HG03064 (cell line): ENCODE data around the gene ZNF726.
"Not testable (repeated sequence)": the region's sequence is repeated elsewhere in the genome, so short reads cannot be mapped to it uniquely, and the experiment has no call there.

Experiments
- ATAC-seq: cut with Tn5 transposase; IDR thresholded peaks from one replicate; pipeline ENCODE4 v1.9.1; 2021; ENCODE audit warnings: low read depth; ENCODE audit not compliant: unreplicated experiment

ZNF726 gene

DNA sequence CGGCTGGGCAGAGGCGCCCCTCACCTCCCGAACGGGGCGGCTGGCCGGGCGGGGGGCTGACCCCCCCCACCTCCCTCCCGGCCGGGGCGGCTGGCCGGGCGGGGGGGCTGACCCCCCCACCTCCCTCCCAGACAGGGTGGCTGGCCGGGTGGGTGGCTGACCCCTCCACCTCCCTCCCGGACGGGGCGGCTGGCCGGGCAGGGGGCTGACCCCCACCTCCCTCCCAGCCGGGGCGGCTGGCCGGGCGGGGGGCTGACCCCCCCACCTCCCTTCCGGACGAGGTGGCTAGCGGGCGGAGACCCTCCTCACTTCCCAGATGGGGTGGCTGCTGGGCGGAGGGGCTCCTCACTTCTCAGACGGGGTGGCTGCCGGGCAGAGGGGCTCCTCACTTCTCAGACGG, 22.3 kb downstream of the ZNF726 start:
- ATAC-seq: not testable (repeated sequence)

DNA sequence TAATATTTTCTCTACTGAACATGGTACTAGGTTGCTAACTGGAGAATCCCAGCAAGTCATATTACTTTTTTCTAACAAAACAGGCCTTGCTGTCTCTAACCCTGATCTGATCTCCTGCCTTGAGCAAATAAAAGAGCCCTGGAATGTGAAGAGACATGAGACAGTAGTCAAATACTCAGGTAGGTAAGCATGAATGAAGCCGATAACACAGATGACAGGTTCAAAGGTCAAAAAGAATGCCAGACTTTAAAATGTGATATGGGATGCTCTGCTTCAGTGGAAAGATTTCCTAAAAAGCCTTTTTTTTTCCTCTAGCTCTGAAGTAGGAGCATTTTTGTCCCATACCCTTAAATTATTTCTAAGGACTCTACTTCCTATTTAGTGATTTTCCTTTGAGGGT, 28.7 kb downstream of the ZNF726 start:
- ATAC-seq: no peak

DNA sequence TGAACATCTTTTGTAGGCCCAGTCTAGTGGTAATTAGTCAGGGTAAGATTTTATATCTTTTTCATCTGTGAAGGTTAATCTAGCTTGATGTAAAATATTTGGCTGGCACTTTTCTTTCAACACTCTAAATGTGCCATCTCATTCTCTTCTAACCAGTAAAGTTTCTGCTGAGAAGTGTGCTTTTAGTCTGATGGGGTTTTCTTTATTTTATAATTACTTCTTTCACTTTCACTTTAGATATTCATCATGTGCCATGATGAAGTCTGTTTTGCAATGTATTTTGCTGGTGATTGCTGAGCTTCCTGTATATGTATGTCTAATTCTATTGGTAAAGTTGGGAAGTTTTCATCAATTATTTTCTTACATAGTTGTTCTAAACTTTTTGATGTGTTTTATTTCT, 31.9 kb downstream of the ZNF726 start:
- no peak for ATAC-seq

DNA sequence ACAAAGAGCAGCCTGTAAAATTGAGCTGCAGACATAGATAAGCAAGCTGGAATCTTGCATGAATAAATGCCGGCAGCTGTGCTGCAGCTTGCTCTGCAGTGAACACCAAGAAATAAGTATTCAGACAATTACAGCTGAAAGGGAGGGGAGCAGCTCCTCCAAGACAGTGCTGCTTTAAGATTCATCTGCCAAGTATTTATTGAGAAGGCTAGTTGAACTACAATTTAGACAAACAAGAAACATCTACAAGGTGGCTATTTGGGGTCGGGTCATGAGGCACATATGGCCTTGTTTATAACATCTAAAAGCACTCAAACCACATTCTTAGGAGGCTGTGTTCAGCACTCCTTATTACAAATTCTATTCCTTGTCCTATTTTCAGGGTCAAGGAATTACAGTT, 34.9 kb downstream of the ZNF726 start:
- ATAC-seq: no peak

DNA sequence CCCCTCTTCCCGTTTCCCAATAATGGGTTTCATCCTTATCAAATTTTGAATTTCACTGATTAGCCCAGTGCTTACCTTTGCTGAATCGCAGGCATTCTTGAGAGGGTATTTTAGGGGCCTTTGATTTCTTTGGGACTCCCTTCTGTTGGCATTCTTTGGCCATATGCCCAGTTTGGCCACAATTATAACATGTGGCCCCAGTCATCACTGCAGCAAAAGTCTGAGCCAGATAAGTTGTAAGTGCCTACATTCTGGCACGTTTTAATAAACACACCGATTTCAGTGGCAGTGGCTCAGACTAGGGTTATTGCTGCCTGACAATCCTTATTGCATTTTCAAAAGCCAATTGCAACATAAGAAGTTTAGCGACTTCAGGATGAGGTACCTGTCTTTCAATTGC, 41.4 kb downstream of the ZNF726 start:
- ATAC-seq: no peak

DNA sequence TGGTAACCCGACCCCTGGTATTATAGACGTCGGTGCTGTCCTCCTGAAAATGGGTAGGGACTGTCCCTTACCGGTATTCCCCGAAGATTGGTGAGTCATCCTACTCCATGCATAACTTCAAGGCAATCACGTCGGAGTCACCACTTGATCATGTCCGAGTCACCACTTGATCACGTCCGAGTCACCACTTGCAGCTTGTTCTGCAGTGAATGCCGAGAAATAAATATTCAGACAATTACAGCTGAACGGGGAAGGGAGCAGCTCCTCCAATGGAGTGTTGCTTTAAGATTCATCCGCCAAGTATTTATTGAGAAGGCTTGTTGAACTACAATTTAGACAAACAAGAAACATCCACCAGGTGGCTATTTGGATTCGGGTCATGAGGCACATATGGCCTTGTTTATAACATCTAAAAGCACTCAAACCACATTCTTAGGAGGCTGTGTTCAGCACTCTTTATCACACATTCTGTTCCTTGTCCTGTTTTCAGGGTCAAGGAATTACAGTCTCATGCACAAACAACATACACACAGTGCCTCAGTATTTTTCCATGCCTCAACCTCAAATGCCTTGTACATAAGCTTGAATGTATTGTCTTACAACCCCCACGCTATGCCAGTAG, 43.1 kb downstream of the ZNF726 start:
- ATAC-seq: no peak

DNA sequence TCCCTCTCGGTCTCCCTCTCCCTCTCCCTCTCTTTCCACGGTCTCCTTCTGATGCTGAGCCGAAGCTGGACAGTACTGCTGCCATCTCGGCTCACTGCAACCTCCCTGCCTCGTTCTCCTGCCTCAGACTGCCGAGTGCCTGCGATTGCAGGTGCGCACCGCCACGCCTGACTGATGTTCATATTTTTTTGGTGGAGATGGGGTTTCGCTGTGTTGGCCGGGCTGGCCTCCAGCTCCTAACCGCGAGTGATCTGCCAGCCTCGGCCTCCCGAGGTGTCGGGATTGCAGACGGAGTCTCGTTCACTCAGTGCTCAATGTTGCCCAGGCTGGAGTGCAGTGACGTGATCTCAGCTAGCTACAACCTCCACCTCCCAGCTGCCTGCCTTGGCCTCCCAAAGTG, 48.7 kb downstream of the ZNF726 start:
- not testable (repeated sequence) for ATAC-seq

DNA sequence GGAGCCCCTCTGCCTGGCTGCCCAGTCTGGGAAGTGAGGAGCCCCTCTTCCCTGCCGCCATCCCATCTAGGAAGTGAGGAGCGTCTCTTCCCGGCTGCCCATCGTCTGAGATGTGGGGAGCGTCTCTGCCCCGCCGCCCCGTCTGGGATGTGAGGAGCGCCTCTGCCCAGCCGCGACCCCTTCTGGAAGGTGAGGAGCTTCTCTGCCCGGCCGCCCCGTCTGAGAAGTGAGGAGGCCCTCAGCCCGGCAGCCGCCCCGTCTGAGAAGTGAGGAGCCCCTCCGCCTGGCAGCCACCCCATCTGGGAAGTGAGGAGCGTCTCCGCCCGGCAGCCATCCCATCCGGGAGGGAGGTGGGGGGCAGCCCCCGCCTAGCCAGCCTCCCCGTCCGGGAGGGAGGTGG, 49.2 kb downstream of the ZNF726 start:
- not testable (repeated sequence) for ATAC-seq

DNA sequence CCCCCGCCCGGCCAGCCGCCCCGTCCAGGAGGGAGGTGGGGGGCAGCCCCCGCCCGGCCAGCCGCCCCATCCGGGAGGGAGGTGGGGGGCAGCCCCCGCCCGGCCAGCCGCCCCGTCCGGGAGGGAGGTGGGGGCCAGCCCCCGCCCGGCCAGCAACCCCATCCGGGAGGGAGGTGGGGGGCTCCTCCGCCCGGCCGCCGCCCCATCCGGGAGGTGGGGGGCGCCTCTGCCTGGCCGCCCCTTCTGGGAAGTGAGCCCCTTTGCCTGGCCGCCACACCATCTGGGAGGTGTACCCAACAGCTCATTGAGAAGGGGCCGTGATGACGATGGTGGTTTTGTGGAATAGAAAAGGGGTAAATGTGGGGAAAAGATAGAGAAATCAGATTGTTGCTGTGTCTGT, 49.6 kb downstream of the ZNF726 start:
- not testable (repeated sequence) for ATAC-seq

DNA sequence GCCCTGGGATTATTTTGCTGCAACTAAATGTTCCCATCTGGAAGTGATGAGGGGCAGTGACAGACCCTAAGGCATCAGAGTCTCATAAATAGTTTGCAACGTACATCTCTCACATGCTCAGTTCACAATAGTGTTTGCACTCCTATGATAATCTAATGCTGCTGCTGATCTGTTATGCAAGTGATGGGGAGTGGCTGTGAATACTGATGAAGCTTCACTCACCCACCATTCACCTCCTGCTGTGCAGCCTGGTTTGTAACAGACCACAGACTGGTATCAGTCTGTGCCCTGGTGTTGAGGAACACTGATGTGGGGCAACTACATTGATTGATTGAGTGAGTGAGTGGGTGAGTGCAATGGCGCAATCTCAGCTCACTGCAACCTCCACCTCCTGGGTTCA, 54.9 kb downstream of the ZNF726 start:
- ATAC-seq: no peak

DNA sequence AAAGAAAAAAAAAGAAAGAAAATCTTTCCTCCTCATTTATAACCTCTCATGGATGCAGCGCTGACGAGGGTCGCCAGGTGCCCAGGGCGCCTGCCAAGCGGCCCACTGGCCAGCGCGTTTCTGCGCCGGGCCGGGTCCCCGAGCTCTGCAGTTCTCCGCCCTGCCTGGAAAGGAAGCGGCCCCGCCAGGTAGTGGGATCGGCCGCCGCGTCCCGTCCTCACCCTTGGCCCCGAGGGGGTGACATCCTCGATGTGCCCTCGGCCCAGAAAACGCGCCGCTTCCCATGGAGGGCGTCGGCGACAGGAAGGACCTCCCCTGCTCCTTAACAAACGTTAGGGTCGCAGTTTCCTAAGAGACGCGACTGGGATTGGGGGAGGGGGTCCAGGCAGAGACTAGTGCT, 56.9 kb downstream of the ZNF726 start:
- ATAC-seq: no peak

DNA sequence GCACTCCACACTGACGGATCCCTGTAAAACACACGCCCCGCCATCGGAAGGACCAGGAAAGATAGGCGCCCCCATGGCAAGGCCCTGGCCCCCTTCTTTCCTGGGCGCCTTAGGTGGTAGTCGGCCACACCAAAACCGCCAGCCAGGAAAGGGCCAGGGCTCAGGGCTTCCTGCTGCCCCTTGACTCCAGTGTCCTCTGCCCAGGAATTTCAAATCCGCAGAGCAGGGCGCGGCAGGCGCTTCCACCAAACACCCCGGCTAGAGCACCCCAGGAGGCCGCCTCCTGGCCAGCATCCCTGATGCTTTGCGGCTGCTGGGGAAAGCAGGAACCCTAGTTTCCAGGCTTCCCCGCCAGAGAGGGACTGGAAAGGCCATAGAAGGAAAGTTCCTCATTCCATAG, 57.5 kb downstream of the ZNF726 start:
- no peak for ATAC-seq

DNA sequence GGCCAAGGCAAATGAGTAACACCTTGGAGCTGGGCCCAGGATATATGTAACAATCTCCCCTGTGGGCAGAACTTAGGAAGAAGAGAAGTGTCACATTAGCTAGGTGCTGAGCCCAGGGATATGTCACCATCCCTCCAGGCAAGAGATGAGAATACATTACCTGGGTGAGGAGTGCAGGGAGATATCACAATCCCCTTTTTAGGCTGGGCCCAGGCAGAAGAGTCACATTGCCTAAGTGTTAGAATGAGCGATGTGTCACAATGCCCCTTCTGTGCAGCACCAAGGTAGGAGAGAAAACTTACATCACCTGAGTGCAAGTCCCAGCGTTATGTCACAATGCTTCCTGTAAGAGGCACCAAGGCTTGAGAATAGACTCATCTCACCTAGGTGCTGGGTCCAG, 60.3 kb downstream of the ZNF726 start:
- no peak for ATAC-seq

DNA sequence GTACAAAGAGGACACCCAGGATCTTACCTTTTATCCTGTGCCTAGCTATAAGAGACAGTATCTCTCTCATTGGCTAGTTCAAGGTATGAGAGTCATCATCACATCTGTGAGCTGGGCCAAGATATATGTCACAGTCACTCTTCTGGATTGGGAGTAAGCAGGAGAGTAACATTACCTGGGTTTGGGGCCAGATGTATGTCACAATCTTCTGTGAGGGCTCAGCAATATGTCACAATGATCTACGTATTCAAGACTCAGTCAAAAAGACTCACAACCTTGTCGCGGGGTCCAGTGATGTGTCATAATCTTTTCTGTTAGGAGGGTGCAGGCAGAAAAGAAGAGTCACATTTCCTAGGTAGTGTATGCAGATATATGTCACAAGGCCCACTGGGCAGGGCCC, 61.9 kb downstream of the ZNF726 start:
- not testable (repeated sequence) for ATAC-seq

DNA sequence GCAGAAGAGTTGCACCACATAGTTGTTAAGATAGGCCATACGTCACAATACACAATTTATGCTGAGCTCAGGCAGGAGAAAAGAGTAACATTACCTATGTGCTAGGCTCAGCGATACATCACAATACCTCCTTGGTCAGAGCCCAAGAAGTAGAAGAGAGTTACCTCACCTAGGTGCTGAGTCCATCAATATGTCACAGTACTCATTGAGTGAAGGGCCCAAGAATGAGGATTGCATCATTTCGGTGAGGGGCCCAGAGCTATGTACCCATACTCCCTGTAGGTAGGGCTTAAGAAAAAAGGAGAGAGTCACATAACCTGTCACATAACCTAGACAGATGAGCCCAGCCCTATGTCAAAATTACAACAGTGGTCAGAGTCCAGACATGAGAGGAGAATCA, 62.6 kb downstream of the ZNF726 start:
- not testable (repeated sequence) for ATAC-seq

DNA sequence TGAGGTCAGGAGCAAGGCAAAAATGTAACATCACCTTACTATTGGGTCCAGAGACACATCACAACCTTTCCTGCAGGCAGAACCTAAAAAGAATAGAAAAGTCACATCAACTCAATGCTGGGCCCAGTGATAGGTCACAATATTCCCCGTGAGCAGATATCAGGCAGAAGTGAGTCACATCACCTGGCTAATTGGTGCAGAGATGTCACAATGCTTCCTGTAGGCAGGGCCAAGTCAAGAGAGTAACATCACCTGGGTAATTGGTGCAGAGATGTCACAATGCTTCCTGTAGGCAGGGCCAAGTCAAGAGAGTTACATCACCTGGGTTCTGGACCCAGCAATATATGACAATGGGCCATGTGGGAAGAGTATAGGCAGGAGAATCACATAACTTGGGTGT, 63.4 kb downstream of the ZNF726 start:
- no peak for ATAC-seq

DNA sequence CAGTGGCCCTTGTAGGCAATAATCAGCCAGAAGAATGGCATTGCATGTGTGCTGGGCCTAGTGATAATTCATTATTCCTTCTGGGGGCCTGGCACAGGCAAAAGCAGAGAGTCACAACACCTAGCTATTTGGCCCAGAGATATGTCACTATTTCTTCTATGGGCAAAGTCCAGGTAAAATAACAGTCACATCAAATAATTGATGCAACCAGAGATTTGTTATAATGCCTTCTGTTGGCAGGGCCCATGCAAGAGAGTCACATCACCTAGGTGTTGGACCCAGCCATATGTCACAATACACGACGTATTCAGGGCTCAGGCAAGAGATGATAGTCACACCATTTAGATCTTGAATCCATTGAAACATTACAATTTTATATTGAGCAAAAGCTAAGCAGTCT, 66.1 kb downstream of the ZNF726 start:
- no peak for ATAC-seq

DNA sequence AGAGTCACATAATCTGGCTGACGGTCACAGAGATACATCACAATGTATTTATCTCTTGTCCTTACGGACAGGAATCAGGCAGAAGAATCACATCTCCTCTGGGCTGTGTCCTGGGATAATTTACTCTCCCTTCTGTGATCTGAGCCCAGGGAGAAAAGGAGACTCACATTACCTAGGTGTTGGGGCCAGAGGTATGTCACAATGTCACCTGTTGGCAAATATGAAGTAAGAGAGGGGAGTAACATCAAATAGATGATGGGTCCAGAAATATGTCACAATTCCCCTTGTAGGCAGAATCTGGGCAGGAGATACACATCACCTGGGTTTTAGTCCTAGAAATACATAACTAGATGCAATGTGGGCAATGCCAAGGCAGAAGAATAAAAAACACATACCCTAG, 67.2 kb downstream of the ZNF726 start:
- ATAC-seq: no peak

DNA sequence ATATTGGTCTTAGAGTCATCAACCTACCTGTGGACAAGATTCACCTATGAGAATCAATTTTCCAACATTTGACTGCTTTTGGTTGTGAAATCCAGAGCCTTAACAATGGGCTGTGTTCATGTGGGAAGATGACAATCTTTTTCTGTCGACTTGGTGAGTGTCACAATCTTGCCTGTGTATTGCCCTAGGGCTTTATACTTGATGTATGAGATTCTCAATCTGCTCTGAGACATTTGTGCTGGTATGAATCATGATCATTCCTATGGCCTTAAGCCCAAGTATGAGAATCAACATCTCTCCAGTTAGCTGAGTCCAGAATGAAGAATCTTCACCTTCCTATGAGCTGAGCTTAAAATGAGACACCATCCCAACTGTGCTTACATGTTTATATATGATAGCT, 68.7 kb downstream of the ZNF726 start:
- no peak for ATAC-seq
